Measurements from ENCODE around the gene UFL1.
"Not testable (repeated sequence)": the region's sequence is repeated elsewhere in the genome, so short reads cannot be mapped to it uniquely, and the experiment has no call there.

DNA sequence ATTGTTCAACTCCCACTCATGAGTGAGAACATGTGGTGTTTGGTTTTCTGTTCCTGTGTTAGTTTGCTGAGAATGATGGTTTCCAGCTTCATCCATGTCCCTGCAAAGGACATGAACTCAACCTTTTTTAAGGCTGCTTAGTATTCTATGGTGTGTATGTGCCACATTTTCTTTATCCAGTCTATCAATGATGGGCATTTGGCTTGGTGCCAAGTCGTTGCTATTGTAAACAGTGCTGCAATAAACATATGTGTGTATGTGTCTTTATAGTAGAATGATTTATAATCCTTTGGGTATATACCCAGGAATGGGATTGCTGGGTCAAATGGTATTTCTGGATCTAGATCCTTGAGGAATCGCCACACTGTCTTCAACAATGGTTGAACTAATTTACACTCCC lies 49.3 kb upstream of the UFL1 start:
- TF ChIP-seq EZH2 (IDR thresholded peaks at IDR 0.05); POLR2AphosphoS5 (IDR thresholded peaks at IDR 0.05; ENCODE audit: borderline replicate concordance, low read depth, low read length): not testable (repeated sequence)
